Testis (tissue), 2 donors: ENCODE data around the gene SDSL.

Experiments used
- POLR2A ChIP-seq: fragments of 450-650 bp; IDR thresholded peaks from one replicate; pipeline ENCODE4 v1.6.1; 2017; ENCODE audit warnings: antibody characterized with exemption, mild to moderate bottlenecking, moderate library complexity
- TF ChIP-seq, protein P1 (sequence below), 3 experiments: fragments of 450-650 bp in 2 of 3; fragments of 200-600 bp in 1 of 3; sonication (generic) in 1 of 3; IDR thresholded peaks; one replicate each; pipeline ENCODE4 v1.5.1; 2016 to 2019; ENCODE audit warnings: antibody characterized with exemption in 3 of 3, mild to moderate bottlenecking in 2 of 3, moderate library complexity in 1 of 3

DNA sequence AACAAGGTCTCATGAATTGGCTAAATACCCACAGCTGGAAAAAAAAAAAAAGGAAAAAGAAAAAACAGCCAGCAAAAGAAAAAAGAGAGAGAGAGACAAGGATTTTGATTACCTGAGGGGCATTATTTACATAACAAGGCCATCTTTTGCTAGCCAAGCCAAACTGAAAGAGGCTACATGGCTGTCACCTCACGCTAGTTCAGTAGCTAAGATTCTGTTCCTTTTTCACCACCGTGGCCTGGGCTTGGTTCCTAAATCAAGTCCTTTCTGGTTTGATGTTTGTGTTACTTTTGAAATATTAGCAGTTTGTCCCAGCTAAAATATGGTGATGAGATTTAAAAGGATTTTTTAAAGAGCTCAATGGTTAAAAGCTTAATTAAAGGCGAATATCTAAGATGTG, 16.5 kb upstream of the SDSL start:
- TF ChIP-seq, protein P1, sequence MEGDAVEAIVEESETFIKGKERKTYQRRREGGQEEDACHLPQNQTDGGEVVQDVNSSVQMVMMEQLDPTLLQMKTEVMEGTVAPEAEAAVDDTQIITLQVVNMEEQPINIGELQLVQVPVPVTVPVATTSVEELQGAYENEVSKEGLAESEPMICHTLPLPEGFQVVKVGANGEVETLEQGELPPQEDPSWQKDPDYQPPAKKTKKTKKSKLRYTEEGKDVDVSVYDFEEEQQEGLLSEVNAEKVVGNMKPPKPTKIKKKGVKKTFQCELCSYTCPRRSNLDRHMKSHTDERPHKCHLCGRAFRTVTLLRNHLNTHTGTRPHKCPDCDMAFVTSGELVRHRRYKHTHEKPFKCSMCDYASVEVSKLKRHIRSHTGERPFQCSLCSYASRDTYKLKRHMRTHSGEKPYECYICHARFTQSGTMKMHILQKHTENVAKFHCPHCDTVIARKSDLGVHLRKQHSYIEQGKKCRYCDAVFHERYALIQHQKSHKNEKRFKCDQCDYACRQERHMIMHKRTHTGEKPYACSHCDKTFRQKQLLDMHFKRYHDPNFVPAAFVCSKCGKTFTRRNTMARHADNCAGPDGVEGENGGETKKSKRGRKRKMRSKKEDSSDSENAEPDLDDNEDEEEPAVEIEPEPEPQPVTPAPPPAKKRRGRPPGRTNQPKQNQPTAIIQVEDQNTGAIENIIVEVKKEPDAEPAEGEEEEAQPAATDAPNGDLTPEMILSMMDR (IDR thresholded peaks at IDR 0.05) = no peak
- no peak for TF ChIP-seq POLR2A
